Measurements from ENCODE around the gene C1orf52.
A peak's percentile ranks its signal among the peaks of the same experiment; 100 is the strongest.

The C1orf52 gene

DNA sequence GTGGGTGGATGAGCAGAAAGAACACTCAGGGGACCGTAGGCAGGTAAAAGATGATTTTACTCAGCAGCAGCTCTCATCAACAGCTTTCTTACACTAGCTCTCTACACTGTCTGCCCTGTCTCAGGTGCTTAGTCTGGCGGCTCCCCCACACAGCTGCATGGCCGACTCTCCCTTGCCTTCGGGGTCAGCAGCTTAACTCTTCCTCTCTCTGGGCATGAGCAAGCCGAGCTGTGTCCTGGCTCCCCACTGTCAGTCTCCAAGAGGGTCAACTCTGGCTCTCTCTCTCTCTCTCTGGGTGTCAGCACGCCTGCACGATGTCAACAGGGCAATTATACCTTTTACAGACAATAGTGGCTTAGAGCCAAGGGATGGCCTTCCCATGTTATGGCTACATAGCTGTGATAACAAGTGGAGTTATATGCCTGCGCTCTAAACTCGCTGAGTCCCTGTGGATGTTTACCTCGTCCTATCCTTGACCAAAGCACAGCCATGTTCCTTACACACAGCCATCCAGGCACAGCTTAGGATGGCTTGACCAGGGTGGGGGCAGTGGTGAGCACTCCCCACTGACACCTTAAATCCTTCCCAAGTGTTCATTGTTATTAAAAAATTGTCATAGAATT, 20.1 kb upstream of the C1orf52 start:
- no peak for TF ChIP-seq CTCF (IDR thresholded peaks at IDR 0.05; ENCODE audit: control insufficient read depth, insufficient read depth, low read depth, low read length, missing control alignments)
- no peak for DNase-seq (ENCODE audit: low read depth)
- peak overlapping the region; percentile 33 for H3K4me3 ChIP-seq (ENCODE audit: control insufficient read depth, low read depth, low read length)

GRCh38 chr1:85278853-85279314, 19.4 kb upstream of the C1orf52 start:
- H3K4me3 ChIP-seq (ENCODE audit: control insufficient read depth, low read depth, low read length) = peak overlapping the region; percentile 33
- TF ChIP-seq CTCF (IDR thresholded peaks at IDR 0.05; ENCODE audit: control insufficient read depth, insufficient read depth, low read depth, low read length, missing control alignments) = no peak
- DNase-seq (ENCODE audit: low read depth) = peak; percentile 90

DNA sequence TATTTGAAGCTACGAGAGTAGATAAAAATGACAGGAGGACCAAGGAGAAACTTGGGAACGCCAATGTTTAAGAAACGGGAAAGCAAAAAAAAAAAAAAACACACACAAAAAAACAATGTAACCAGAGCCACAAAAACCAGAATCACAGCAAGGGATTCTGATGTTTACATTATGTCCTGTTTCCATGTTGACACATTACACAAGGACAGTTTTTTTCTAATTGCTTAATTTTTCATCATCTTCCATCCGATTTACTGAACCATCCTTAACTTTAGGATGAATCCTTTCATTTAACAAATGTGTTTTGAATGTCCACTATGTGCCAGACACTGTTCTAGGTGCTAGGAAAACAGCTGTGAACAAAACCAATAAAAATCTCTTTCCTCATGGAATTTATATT, 18.3 kb upstream of the C1orf52 start:
- no peak for DNase-seq (ENCODE audit: low read depth)
- TF ChIP-seq CTCF (IDR thresholded peaks at IDR 0.05; ENCODE audit: control insufficient read depth, insufficient read depth, low read depth, low read length, missing control alignments) = no peak
- no peak overlapping the region for H3K4me3 ChIP-seq (ENCODE audit: control insufficient read depth, low read depth, low read length)

DNA sequence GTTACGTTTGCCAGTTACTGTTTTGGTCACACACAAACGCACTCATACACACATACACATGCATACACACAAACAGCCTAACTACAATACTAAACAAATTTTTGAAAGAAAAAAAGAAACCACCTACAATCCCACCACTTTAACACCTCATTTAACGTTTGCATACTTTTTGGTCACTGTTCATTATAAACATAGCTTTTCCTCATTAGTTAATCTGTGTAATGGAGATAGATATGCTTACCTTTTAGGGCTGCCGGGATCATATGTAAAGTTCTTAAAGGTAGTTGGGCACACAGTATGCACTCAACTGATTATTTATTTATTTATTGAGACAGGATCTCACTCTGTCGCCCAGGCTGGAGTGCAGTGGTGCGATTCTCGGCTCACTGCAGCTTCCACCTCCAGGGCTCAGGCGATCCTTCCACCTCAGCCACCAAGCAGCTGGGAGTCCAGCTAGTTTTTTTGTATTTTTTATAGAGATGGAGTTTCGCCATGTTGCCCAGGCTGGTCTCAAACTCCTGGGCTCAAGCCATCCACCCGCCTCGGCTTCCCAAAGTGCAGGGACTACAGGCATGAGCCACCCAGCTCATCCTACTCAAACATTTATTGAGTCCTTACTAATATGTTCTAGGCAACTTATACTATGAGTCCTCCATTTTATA, 17.6 kb upstream of the C1orf52 start:
- no peak for TF ChIP-seq CTCF (IDR thresholded peaks at IDR 0.05; ENCODE audit: control insufficient read depth, insufficient read depth, low read depth, low read length, missing control alignments)
- DNase-seq (ENCODE audit: low read depth) = no peak
- H3K4me3 ChIP-seq (ENCODE audit: control insufficient read depth, low read depth, low read length) = peak overlapping the region; percentile 93

- H3K4me3 ChIP-seq (ENCODE audit: control insufficient read depth, low read depth, low read length) = peak within 1 kb of the TSS; percentile 93
- TF ChIP-seq CTCF (IDR thresholded peaks at IDR 0.05; ENCODE audit: control insufficient read depth, insufficient read depth, low read depth, low read length, missing control alignments) = no peak
- DNase-seq (ENCODE audit: low read depth) = peak; percentile 87
Observed at GRCh38 chr1:85276215-85276977, 16.9 kb upstream of the C1orf52 start, which contains the start of gene BCL10. TSS of gene BCL10 (minus strand) at chr1:85276632. CDS start at chr1:85276352, 280 bp downstream.

DNA sequence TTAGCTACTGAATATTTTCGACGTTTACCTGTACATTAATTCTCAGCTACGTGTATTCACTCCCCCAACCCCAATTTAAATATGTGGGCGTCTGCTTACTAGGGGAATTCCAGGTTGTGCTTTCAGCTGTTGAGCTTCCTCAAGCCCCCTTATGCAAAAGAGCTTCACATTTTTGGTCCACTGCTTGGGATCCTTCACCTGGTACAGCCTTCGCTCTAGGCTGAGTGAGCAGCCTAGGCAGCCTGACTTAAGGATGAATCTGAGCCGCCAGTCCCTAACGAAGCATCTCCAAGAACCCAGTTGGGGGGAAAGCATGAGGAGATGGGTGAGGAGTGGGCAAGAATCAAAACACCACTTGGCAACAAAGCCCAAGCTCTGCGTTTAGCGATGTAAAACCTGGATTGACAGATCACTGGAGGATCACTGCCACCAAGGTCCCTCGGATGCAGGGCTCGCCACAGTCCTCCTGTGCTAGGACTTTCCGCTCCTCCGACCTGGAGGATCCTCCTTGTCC, 16.3 kb upstream of the C1orf52 start:
- no peak for TF ChIP-seq CTCF (IDR thresholded peaks at IDR 0.05; ENCODE audit: control insufficient read depth, insufficient read depth, low read depth, low read length, missing control alignments)
- no peak for DNase-seq (ENCODE audit: low read depth)
- peak overlapping the region; percentile 93 for H3K4me3 ChIP-seq (ENCODE audit: control insufficient read depth, low read depth, low read length)

All from AG09309 (cell line).